Activated CD4-positive, alpha-beta T cell treated with anti-CD3 and anti-CD28 coated beads, Interleukin-2, amount 10 ng/mL, durations not matched to agents 24 days and 14 days (primary cell): ENCODE measurements around the gene RANBP10. TPM values are rescaled to one million over a fixed set of nuclear protein-coding genes. Genes with fewer than 3 reads are reported as not detected.

ENCODE experiments used
- DNase-seq: peaks from one replicate; pipeline ENCODE4 v3.0.0; 2022
- H3K27ac Mint-ChIP-seq: one replicate; pipeline ENCODE4 v1.8.0; 2022; ENCODE audit warnings: mild to moderate bottlenecking, mixed read lengths
- H3K27me3 Mint-ChIP-seq: one replicate; pipeline ENCODE4 v1.8.0; 2022; ENCODE audit warnings: mixed read lengths
- H3K36me3 Mint-ChIP-seq: one replicate; pipeline ENCODE4 v1.8.0; 2022; ENCODE audit warnings: low read depth, mild to moderate bottlenecking, mixed read lengths
- H3K4me1 Mint-ChIP-seq: one replicate; pipeline ENCODE4 v1.8.0; 2021; ENCODE audit warnings: mixed read lengths
- H3K4me3 Mint-ChIP-seq: one replicate; pipeline ENCODE4 v1.8.0; 2022; ENCODE audit warnings: mild to moderate bottlenecking, moderate library complexity, mixed read lengths
- H3K9me3 Mint-ChIP-seq: one replicate; pipeline ENCODE4 v1.8.0; 2021; ENCODE audit warnings: mixed read lengths
- intact Hi-C: fragments of 100-400 bp; cut with micrococcal nuclease; formaldehyde crosslinking; loops from one replicate; pipeline ENCODE4 v1.15.1; 2023
- total RNA-seq: library from RNA; stranded (reverse); gene quantifications from 2 replicates; pipeline ENCODE4 v1.2.3, GENCODE V29; 2022

Gene RANBP10
- 18.2 and 18.6 TPM in 2 replicates for total RNA-seq

DNA sequence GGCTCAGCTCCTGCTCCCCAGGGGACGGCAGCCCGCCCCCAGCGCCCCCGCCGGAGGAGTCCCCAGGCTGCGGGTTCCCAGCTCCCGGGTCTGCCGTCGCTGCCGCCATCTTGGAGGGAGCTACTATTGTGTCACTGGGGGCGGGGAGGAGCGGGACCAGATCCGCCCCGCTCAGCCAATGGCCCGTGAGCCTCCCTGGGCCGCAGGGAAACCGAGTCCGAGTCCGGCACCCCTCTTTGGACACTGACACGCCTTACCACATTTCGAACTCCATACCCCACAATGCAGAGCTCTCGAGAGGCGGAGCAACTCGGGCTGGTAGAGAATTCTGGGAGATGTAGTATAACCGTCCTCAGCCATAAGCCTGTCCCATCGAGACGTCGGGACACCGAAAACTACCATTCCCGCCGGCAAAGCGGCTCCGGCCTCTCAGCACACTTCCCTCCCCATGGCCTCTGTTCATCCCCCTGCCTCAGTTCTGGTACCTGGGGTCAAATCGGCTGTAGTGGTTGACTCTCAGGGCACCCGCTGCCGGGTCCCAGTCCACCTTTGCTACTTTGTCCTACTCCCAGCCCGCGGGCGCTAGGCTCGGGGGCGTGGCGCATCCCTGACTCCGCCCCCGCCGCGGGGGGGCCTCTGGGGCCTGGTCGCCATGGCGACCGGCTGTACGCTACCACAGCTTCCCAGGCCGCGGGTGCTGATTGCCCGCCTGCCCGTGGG lies at the start of gene RANBP10, which contains the start of gene TSNAXIP1:
Gene RANBP10, minus strand, starts transcription at position 133 of the 720 bp plus-strand sequence. Its CDS starts 24 bp downstream, at position 109.
Gene TSNAXIP1, plus strand, starts transcription at position 462 of the 720 bp plus-strand sequence. CDS start 261 bp downstream, outside the sequence.
- peak; percentile 99 for DNase-seq
- intact Hi-C loops = loop anchor here (1.0 to 10.0 kb wide), 12 partner anchors 27 to 1038 kb away; partner anchors contain the start of genes ACD, AGRP, ATP6V0D1 and CTCF
- Mint-ChIP-seq H3K4me1 (peaks cover 37% of the 10 kb centered on the region), H3K9me3 (no peaks in the 10 kb centered on the region), H3K36me3 (peaks cover 29% of the 10 kb centered on the region), H3K27me3 (peaks cover 2% of the 10 kb centered on the region), H3K4me3 (peak within 1 kb of the TSS; percentile 97), H3K27ac (peak within 1 kb of the TSS; percentile 97)

DNA sequence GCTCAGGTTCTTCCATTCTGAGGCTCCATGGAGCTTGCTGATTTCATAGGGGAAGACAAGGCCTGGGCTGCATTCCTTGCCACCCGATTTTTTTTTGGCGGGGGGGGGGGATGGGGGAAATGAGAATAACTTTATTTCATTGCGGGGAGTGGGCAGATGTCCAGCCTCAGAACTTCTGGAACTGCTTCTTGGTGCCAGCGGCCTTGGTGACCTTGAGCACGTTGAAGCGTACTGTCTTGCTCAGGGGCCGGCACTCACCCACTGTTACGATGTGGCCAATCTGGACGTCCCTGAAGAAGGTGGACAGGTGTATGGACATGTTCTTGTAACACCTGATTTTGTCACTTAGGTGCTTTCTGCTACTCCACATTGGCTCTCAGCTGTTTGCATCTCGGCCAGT lies 49.4 kb upstream of the RANBP10 start:
- Mint-ChIP-seq H3K36me3 (peaks cover 6% of the 10 kb centered on the region), H3K27me3 (no peaks in the 10 kb centered on the region), H3K9me3 (no peaks in the 10 kb centered on the region), H3K4me1 (peaks cover 22% of the 10 kb centered on the region), H3K4me3 (no peak overlapping the region), H3K27ac (no peak overlapping the region)
- intact Hi-C loops = no loop called here
- no peak for DNase-seq

DNA sequence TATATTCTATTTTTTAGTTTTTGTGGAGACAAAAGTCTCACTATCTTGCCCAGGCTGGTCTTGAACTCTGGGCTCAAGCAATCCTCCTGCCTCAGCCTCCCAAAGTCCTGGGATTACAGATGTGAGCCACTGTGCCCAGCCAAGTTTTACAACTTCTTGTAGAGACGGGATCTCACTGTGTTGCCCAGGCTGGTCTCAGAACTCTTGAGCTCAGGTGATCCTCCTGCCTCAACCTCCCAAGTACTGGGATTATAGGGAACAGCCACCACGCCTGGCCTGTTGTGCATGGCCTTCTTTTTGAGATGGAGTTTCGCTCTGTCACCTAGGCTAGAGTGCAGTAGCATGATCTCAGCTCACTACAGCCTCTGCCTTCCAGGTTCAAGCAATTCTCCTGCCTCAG lies 47.3 kb upstream of the RANBP10 start:
- Mint-ChIP-seq H3K4me1 (peaks cover 22% of the 10 kb centered on the region), H3K27ac (no peak overlapping the region), H3K4me3 (no peak overlapping the region), H3K36me3 (peaks cover 8% of the 10 kb centered on the region), H3K9me3 (no peaks in the 10 kb centered on the region), H3K27me3 (no peaks in the 10 kb centered on the region)
- intact Hi-C loops = no loop called here
- DNase-seq = no peak

DNA sequence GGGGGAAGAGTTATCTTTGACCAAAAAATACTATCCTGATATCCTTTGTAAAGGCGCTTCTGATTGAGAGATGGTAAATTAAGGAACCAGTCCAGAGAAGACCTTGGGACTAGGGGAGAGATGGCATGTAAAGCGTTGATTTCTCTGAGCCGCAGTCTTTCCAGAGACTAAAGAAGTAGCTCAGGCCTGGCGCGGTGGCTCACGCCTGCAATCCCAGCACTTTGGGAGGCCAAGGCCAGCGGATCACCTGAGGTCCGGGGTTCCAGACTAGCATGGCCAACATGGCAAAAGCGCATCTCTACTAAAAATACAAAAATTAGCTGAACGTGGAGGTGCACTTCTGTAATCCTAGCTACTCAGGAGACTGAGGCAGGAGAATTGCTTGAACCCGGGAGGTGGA lies 41.8 kb upstream of the RANBP10 start:
- intact Hi-C loops = loop anchor here (10.0 kb wide), 1 partner anchor 603 kb away; the partner anchor contains the start of genes FHOD1 and SLC9A5
- Mint-ChIP-seq H3K27me3 (no peaks in the 10 kb centered on the region), H3K36me3 (peaks cover 17% of the 10 kb centered on the region), H3K4me3 (peak overlapping the region; percentile 93), H3K4me1 (peaks cover 29% of the 10 kb centered on the region), H3K9me3 (no peaks in the 10 kb centered on the region), H3K27ac (peak overlapping the region; percentile 88)
- no peak for DNase-seq

DNA sequence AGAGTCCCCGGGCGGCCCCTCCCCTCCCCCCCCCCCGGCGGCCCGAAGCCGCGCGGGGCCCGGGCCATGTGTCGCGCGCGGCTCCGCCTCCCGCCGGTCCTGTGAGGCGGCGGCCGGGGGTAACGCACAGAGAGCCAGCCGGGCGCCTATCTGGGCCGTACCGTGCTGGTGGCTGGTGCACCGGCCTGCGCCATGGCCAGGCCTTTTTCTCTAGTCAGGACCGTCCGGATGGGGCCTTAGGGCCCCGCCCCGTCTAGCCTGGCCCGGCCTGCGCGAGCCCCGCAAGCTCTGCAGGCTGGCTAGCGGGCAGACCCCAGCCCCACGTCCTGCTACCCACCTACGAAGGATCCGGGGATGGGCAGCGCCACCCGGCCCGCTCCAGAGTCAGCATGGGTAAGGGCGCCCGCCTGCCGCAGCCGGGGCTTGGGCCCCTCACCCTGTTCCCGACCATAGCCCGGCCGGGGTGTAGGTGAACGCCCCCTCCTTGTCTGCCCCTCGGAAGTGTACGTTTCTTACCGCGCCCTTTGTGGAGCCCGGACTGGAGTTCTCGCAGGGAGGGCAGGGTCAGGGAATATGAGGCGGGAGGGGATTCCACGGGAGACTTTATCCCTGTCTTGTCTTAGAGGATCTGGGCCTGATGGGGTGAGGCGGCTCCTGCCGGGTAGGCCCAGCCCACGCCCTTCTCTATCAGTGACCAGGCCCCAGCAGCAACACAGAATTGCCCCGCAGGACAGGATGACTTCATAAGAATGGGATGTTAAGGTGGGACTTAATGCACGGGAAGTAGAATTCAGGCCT lies 40.9 kb upstream of the RANBP10 start, which contains the start of gene CENPT:
Gene CENPT, minus strand, starts transcription at position 630 of the 798 bp plus-strand sequence. CDS start 13,834 bp downstream, outside the sequence.
- Mint-ChIP-seq H3K4me3 (peak within 1 kb of the TSS; percentile 93), H3K4me1 (peaks cover 29% of the 10 kb centered on the region), H3K36me3 (peaks cover 17% of the 10 kb centered on the region), H3K9me3 (no peaks in the 10 kb centered on the region), H3K27ac (peak within 1 kb of the TSS; percentile 88), H3K27me3 (no peaks in the 10 kb centered on the region)
- DNase-seq = no peak
- intact Hi-C loops = loop anchor here (1.0 to 10.0 kb wide), 3 partner anchors 26 to 602 kb away; partner anchors contain the start of genes ACD, EDC4, FHOD1 and PARD6A

GRCh38 chr16:67846320-67847063 lies 40.1 kb upstream of the RANBP10 start, which contains the start of gene NUTF2:
Gene NUTF2 (plus strand): TSS chr16:67846933. CDS start chr16:67865131, 18,198 bp downstream.
- Mint-ChIP-seq H3K4me3 (peak within 1 kb of the TSS; percentile 93), H3K27ac (peak within 1 kb of the TSS; percentile 88), H3K27me3 (no peaks in the 10 kb centered on the region), H3K36me3 (peaks cover 17% of the 10 kb centered on the region), H3K4me1 (peaks cover 32% of the 10 kb centered on the region), H3K9me3 (no peaks in the 10 kb centered on the region)
- peak; percentile 99 for DNase-seq
- intact Hi-C loops = loop anchor here (1.0 to 10.0 kb wide), 9 partner anchors 13 to 602 kb away; partner anchors contain the start of genes ACD, EDC4, FHOD1 and GFOD2

- peaks cover 17% of the 10 kb centered on the region for H3K36me3 Mint-ChIP-seq
- intact Hi-C loops = loop anchor here (1.0 to 10.0 kb wide), 8 partner anchors 13 to 601 kb away; partner anchors contain the start of genes ACD, FHOD1, GFOD2 and NFATC3
- H3K27ac Mint-ChIP-seq = peak overlapping the region; percentile 85
- no peaks in the 10 kb centered on the region for H3K27me3 Mint-ChIP-seq
- no peak for DNase-seq
- H3K4me1 Mint-ChIP-seq = peaks cover 34% of the 10 kb centered on the region
- no peaks in the 10 kb centered on the region for H3K9me3 Mint-ChIP-seq
- H3K4me3 Mint-ChIP-seq = peak overlapping the region; percentile 89
Observed at GRCh38 chr16:67846063-67846319, 39.6 kb upstream of the RANBP10 start.

- peaks cover 34% of the 10 kb centered on the region for H3K4me1 Mint-ChIP-seq
- peaks cover 17% of the 10 kb centered on the region for H3K36me3 Mint-ChIP-seq
- intact Hi-C loops = loop anchor here (1.0 to 10.0 kb wide), 8 partner anchors 12 to 601 kb away; partner anchors contain the start of genes ACD, FHOD1, GFOD2 and NFATC3
- peak overlapping the region; percentile 85 for H3K27ac Mint-ChIP-seq
- peak; percentile 70 for DNase-seq
- H3K9me3 Mint-ChIP-seq = no peaks in the 10 kb centered on the region
- H3K27me3 Mint-ChIP-seq = no peaks in the 10 kb centered on the region
- H3K4me3 Mint-ChIP-seq = peak overlapping the region; percentile 89
Observed at GRCh38 chr16:67845291-67846062, 39.1 kb upstream of the RANBP10 start.

DNA sequence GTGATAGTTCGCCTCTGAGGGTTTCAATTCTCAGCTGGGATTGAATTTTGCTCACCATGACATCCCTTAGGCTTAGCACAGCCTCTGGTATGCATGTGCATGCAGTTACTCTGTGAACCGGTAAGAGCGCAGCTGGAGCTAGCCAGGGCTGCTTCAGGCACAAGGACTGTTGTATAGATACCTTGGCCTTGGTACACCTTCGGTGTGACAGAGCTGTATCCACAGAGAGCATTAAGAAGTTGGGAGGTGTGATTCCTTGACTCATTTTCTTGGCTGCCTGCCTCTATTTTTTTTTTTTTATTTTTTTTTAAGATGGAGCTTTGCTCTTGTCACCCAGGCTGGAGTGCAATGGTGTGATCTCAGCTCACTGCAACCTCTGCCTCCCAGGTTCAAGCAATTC lies 38.1 kb upstream of the RANBP10 start:
- no peak for DNase-seq
- Mint-ChIP-seq H3K4me3 (peak overlapping the region; percentile 88), H3K4me1 (peaks cover 34% of the 10 kb centered on the region)

DNA sequence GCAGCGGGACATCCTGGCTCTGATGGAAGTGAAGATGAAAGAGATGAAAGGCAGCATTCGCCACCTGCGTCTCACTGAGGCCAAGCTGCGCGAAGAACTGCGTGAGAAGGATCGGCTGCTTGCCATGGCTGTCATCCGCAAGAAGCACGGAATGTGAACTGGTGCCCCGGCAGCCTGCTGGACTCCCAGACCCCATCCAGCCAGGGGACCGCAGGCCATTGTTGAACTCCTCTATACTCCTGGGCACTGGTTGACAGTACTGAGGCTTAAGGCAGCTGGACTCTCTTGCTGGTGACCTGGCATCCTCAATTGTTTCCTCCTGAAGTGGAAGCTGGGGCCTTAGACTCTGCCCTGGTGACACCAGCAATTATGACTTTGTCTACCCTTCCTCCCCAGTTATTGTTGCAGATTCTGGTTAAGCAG lies 37.0 kb upstream of the RANBP10 start:
- Mint-ChIP-seq H3K4me3 (peak overlapping the region; percentile 88), H3K27me3 (no peaks in the 10 kb centered on the region), H3K27ac (peak overlapping the region; percentile 94), H3K4me1 (peaks cover 32% of the 10 kb centered on the region), H3K36me3 (peaks cover 14% of the 10 kb centered on the region), H3K9me3 (no peaks in the 10 kb centered on the region)
- no peak for DNase-seq
- intact Hi-C loops = loop anchor here (10.0 kb wide), 1 partner anchor 599 kb away; the partner anchor contains the start of genes FHOD1 and SLC9A5

More for the DNA sequence above, 38.1 kb upstream of the RANBP10 start:
- Mint-ChIP-seq H3K9me3 (no peaks in the 10 kb centered on the region), H3K27me3 (no peaks in the 10 kb centered on the region), H3K36me3 (peaks cover 14% of the 10 kb centered on the region), H3K27ac (peak overlapping the region; percentile 48)
- intact Hi-C loops = loop anchor here (10.0 kb wide), 1 partner anchor 600 kb away; the partner anchor contains the start of genes FHOD1 and SLC9A5

GRCh38 chr16:67842509-67843342 lies 36.4 kb upstream of the RANBP10 start:
- DNase-seq = peak; percentile 89
- peaks cover 11% of the 10 kb centered on the region for H3K36me3 Mint-ChIP-seq

More at GRCh38 chr16:67842509-67843342, 36.4 kb upstream of the RANBP10 start:
- Mint-ChIP-seq H3K27me3 (no peaks in the 10 kb centered on the region), H3K4me3 (peak overlapping the region; percentile 88), H3K9me3 (no peaks in the 10 kb centered on the region), H3K4me1 (peaks cover 28% of the 10 kb centered on the region), H3K27ac (peak overlapping the region; percentile 94)
- intact Hi-C loops = loop anchor here (1.0 to 10.0 kb wide), 3 partner anchors 36 to 598 kb away; partner anchors contain the start of genes CTCF, FHOD1, RANBP10 and SLC9A5
